NCI-H187 treated with DMSO at 0.1 percent for 48 hours (cell line): ENCODE results near the gene AP1M1.
"Not testable (repeated sequence)": the region's sequence is repeated elsewhere in the genome, so short reads cannot be mapped to it uniquely, and the experiment has no call there.

Source experiments
- DNase-seq: peaks from one replicate; lab custom pipeline; 2025; lab: John Stamatoyannopoulos, UW

Gene AP1M1

DNA sequence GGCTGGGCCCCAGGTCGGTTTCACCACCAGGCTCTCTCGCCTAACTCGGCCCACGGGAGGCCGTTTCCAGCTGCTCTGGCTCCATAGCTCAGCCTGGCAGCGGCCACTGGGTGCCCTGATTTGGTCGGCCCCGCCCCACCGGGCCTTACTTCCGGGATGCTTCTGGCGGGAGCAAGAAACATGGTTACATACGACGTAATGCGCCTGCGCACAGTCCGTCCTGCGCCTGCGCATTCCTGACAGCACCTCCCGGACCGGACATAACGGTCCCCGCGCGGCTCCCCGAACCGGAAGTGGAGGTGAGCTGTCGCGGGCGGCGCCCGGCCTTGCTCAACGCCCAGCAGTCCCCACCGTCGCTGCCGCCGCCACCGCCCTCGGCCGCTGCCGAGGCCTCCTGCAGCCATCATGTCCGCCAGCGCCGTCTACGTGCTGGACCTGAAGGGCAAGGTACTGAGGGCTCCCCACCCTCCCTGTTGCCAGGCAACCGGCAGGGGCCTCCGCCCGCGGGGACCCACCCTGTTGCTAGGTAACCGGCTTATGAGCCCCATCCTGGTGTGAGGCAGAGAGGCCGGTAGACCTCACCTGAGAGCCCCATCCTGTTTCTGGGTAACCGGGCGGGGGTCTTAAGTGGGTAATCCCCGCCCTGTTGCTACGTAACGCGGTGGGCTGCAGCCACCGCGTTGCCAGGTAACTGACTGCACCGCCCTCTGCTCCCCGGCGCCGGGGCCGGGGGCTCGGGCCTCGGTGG is at the start of gene AP1M1:
TSS of gene AP1M1 (plus strand) at position 290 of the 748 bp plus-strand sequence. CDS start at position 406, 116 bp downstream.
- DNase-seq, result peak; percentile 45

- no peak for DNase-seq
Measured at GRCh38 chr19:16148443-16149229, 49.1 kb upstream of the AP1M1 start.

GRCh38 chr19:16153582-16154336 is 44.0 kb upstream of the AP1M1 start:
- DNase-seq, result no peak

DNA sequence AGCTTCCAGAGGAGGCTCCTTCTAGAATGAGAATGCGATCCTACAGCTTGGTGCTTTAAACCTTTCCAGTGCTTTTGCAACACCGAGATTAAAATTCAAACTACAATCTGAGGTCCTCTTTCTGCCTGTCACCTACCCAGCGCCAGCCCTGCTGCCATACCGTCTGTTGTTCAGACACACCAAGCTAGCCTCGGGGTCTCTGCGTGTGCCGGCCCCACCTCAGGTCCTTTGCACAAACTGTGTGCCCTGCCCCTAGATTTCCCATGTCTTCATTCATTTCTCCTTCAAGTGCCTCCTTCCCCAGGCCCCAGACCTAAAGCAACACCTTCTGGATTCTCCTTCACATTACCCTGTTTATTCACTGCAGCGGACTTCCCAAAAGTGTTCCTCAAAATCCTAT is 43.2 kb upstream of the AP1M1 start:
- DNase-seq, result no peak

DNA sequence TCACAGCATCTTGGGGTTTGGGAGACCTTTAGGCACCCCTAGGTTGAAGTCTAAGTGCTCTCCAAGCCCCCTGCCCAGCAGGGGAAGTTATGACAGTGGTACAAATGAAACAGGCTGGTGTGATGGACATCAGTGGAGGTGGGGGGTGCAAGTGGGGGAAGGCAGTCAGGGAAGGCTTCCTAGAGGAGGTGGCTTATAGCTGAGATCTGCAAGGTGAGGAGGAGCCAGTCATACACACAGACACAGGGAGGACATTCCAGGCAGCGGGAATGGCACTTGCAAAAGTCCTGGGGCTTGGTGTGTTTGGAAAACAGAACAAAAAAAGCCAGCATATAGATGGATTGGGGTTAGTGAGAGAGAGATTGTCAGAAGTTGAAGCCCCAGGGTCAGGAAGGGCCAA is 42.6 kb upstream of the AP1M1 start:
- no peak for DNase-seq

DNA sequence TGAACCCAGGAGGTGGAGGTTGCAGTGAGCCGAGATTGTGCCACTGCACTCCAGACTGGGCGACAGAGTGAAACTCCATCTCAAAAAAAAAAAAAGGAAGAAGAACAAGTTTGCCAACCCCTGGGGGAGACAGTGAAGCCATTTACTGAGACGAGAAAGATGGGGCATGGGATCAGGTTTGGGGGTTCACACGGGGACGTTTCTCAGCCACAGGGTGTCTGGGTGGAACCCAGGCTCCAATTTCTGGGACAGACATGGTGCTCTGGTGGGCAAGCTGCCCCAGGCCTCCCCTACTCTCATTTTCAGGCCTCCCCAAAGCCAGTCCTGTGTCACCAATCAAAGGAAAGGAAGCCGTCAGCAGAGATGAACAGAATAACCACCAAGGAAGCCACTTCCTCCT is 40.8 kb upstream of the AP1M1 start:
- DNase-seq, result no peak

DNA sequence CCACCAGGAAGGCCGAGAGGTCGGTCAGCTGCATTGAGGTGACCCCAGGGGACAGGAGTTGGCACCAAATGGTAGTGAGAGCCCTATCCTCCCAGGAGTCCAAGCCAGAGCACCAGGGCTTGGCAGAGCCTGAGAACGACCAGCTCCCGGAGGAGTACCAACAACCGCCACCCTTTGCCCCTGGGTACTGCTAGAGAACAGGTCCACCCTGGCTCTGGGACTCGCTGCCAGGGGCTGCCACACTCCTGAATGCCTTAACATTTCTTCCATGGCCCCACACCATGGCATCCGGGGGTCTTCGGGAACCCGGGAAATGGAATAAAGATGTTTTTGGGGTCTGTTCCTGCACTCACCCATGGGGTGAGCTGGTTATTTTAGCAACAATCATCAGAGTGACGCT is 40.1 kb upstream of the AP1M1 start:
- no peak for DNase-seq

DNA sequence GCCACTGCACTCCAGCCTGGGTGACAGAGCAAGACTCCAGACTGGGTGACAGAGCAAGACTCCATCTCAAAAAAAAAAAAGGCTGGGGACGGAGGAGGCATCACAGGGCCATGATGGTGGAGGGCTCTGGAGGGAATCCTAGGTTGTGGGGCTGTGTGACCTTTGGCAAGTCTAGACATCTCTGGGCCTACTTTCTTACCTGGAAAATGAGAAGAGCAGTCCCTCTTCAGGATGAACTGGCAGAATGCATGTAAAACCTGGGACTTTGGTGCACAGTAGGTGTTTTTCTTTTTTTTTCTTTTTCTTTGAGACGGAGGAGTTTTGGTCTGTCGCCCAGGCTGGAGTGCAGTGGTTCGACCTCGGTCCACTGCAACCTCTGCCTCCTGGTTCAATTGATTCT is 38.1 kb upstream of the AP1M1 start:
- DNase-seq, result no peak

DNA sequence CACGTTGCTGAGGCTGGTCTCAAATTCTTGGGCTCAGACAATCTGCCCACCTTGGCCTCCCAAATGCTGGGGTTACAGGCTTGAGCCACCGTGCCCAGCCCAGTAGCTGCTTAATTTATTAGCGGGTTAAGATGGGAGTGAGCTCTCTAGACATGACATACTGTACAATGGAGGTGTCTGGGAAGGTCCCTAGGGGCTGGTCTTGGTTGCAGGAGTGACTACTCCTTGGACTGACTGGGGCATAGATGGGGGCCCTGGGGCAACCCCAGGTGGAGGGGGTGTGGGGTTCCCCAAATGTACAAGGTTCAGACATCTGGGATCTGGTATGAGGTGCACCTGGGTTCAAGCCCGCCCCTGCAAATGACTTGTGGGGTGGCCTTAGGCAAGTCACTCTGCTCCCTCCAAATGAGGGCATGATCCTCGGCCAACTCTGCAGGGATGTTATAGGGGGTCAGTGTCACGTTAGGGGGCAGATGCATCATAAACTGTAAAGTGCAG is 37.2 kb upstream of the AP1M1 start:
- DNase-seq, result no peak

GRCh38 chr19:16160943-16161560 is 36.7 kb upstream of the AP1M1 start:
- no peak for DNase-seq

GRCh38 chr19:16161840-16162239 is 35.9 kb upstream of the AP1M1 start:
- DNase-seq, result no peak

DNA sequence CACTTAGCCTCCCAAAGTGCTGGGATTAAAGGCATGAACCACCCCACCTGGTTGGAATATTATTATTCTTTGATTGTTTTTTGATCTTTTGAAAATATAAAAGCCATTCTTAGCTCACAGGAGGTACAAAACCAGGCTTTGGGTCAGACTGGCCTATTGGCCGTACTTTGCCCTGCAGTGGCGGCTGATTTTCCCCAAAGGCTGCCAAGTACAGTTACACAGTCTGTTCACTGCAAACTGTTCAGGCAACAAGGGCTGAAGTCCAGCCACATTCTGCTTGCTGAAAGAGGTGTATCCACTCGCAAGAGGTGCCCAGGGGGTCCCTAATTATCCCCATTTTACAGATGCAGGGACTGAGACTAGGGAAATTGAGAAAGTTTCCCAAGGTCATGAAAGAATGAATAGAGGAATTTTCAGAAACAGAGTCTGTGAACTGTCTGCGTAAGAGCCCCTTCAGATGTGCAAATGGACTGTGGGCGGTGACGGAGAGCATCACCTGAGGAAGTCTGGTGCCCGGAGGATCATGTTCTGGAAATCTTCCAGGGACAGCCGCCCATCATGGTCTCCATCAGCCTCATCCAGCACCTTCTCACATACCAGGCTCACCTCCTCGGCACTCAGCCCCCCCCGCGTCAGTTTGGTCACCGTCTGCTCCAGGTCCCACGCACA is 33.4 kb upstream of the AP1M1 start:
- no peak for DNase-seq

DNA sequence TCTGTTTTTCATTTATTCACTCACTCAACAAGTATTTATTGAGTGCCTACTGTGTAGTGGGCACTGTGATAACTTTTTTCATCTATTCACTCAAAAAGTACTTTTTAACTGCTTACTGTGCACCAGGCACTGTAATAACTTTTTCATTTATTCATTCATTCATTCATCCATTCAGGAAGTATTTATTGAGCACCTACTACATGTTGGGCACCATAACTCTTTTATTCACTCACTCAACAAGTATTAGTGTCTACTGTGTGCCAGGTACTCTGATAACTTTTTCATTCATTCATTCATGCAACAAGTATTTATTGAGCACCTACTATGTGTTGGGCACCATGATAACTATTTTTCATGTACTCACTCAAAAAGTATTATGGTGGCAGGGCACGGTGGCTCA is 31.3 kb upstream of the AP1M1 start:
- no peak for DNase-seq

DNA sequence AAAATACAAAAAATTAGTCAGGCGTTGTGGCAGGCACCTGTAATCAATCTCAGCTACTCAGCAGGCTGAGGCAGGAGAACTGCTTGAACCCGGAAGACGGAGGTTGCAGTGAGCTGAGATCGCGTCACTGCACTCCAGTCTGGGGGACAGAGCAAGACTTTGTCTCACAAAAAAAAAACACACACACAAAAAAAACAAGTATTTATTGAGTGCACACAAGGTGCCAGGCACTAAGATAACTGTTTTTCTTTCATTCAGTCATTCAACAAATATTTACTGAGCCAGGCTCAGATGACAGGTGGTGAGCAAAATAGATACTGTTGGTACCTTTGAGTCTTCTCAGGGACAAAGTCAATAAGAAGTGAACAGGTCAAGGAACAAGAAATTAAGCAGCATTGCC is 30.7 kb upstream of the AP1M1 start:
- no peak for DNase-seq

DNA sequence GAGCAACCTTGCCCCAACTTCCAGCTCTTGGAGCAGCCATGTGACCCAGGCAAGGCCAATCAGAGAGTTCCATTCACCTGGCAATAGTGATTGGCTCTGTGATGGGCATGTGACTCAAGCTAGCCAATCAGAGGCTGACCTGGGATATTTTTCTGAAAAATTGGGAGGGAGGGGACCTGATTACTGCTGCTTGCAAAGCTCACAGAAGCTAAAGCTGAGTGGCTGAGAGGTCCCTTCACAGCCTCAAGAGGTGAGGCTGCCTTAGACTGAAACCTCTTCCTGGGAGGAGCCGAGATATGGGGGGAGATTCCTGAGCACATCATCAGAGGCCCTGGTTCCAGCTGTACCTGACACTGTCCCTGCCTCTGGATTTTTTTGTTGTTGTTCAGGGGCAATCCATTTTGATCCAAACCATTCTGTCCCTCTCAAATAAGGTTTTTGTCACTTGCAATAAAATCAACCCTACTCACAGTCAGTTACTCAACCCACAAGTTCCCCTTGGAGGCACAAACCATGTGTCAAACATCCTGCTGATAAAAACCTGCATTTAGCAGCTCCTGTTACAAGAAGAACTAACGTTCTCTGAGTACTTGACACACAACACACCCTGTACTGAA is 29.1 kb upstream of the AP1M1 start:
- no peak for DNase-seq

DNA sequence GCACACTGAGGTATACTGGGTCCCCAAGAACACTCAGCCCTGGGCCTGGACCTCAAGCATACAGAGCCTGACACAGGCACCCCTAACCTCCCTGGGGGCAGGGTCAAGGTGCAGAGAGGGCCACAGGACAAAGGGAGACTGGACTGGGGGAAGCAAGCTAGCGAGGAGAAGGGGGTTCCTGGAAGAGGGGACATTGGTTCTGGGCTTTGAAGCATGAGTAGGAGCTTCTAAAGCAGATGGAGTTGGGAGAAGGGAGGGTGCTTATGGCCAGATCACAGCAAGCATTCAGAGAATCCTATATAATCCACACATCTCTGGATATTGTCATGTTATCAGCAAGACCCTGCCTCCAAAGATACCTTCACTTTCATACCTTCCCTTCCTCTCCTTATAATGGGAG is 27.6 kb upstream of the AP1M1 start:
- no peak for DNase-seq

GRCh38 chr19:16175954-16176353 is 21.8 kb upstream of the AP1M1 start:
- DNase-seq, result no peak

DNA sequence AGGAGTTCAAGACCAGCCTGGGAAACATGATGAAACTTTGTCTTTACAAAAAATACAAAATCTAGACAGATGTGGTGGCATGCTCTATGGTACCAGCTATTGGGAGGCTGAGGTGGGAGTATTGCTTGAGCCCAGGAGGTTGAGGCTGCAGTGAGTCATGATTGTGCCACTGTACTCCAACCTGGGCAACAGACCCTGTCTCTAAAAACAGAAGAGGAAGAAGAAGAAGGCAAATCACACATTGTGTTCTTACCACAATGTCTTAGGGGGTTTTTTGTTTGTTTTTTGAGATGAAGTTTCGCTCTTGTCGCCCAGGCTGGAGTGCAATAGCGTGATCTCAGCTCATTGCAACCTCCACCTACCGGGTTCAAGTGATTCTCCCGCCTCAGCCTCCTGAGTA is 18.8 kb upstream of the AP1M1 start:
- not testable (repeated sequence) for DNase-seq

DNA sequence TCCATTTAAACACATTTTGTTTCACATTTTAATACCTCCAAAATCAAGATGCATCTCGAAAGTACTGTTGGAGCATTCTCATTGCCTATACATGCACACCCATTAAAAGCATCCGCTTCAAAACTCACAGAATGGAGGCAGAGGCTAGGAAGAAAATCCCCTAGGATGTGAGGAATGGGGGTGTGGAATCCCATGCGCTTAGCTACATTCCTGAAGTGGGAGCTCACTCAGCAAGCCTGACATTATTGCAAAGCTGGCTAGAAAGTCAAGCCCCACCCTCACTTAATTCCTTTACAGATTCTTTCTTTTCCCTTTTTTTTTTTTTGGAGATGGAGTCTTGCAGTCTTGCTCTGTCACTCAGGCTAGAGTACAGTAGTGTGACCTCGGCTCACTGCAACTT is 17.1 kb upstream of the AP1M1 start:
- DNase-seq, result no peak

DNA sequence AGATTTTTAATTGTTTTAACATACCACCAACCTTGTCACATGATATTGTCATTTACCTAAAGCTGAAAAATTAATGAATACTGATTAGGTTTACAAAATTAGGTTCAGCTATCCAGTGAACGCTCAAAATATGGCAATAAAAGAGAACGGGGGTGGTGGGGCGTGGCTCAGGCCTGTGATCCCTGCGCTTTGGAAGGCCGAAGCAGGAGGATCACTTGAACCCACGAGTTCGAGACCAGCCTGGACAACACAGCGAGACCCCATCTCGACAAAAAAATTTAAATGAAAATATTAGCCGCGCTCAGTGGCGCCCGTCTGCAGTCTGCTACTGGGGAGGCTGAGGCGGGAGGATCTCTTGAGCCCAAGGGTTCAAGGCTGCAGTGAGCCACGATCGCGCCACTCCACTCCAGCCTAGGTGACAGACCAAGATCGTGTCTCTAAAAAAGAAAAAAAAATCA is 13.0 kb upstream of the AP1M1 start:
- DNase-seq, result no peak
